ENCODE measurements around the gene SWAP70. TPM values are rescaled to one million over a fixed set of nuclear protein-coding genes. Genes with fewer than 3 reads are reported as not detected.
A peak's percentile ranks its signal among the peaks of the same experiment; 100 is the strongest.

Gene SWAP70
- total and polyA plus RNA-seq, 2 of the 13 experiments (the other 11 are each of a cell fraction or from before 2014, with no cell fraction given), result 4.6 to 8.7 TPM

DNA sequence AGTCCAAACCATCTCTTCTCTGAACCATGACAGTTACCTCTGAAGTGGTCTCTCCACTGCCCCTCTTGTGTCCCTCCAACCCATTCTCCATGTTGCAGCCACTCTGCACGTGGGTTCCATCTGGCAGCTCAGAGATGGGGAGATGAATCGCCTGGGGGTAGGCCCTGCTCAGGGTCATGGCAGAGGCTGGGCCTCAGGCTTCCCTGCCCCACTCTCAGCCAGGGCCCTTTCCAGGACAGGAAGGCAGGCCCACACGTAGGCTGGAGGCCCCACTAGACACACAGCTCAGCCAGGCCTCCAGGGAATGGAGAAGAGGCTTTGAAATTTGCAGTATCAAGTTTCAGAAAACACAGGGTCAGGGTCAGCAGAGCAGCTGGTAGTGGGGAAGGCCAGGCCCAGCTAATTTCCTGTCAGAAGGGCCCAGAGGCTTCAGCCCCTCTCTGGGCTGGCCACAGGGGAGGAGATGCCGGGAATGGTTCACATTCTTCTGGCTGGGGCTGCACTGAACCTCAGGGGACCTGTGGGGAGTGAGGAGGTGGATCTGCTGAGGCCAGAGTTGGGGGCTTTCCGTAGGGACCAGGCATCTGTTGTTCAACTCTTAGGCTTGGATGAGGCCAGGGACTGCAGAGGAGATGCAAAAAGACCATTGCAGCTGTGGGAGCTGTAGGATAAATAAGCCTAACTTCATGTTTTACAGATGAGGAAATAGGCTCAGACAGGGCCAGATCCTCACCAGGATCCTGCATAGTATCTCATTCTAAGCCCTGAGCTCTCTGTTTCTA, 101.6 kb downstream of the SWAP70 start (continued):
- TF ChIP-seq ZNF264 (CRISPR knock-in tag; IDR thresholded peaks at IDR 0.05) (peak; percentile 85), HNF4G (IDR thresholded peaks at IDR 0.05; ENCODE audit: borderline replicate concordance, low read depth, low read length) (peak; percentile 39; the same call in 1 of the 2 replicates), HNF4G (CRISPR knock-in tag; IDR thresholded peaks at IDR 0.05; ENCODE audit: borderline replicate concordance, low read depth) (peak; percentile 10; the same call in 1 of the 2 replicates), ZNF747 (CRISPR knock-in tag; IDR thresholded peaks at IDR 0.05; ENCODE audit: borderline replicate concordance) (peak; percentile 86), RBM39 (IDR thresholded peaks at IDR 0.05; ENCODE audit: low read depth, low read length, poor library complexity, severe bottlenecking) (no peak), SOX13 (IDR thresholded peaks at IDR 0.05) (peak; percentile 9; the same call in 1 of the 2 replicates), SOX13 (CRISPR knock-in tag; conservative IDR thresholded peaks at IDR 0.05 in 1 of 2, IDR thresholded peaks at IDR 0.05 in 1 of 2) (peak in 1 of 2 experiments; percentile 79; a peak in 2 of 4 replicates), NAIF1 (CRISPR knock-in tag; IDR thresholded peaks at IDR 0.05; ENCODE audit: borderline replicate concordance) (no peak), SETDB1 (CRISPR knock-in tag; IDR thresholded peaks at IDR 0.05; ENCODE audit: borderline replicate concordance) (no peak), ZBTB42 (CRISPR knock-in tag; IDR thresholded peaks at IDR 0.05) (no peak; the same call in 1 of the 2 replicates), GTF2F1 (IDR thresholded peaks at IDR 0.05; ENCODE audit: low read length) (no peak), NR2F6 (IDR thresholded peaks at IDR 0.05) (peak; percentile 96), NR2F6 (CRISPR knock-in tag; IDR thresholded peaks at IDR 0.05) (peak; percentile 98), KDM3A (CRISPR knock-in tag; IDR thresholded peaks at IDR 0.05; ENCODE audit: low read depth) (peak; percentile 79; the same call in 1 of the 2 replicates), STAG1 (CRISPR knock-in tag; IDR thresholded peaks at IDR 0.05) (peak; percentile 32), NR3C1 (CRISPR knock-in tag; IDR thresholded peaks at IDR 0.05) (no peak), JDP2 (CRISPR knock-in tag; IDR thresholded peaks at IDR 0.05; ENCODE audit: borderline replicate concordance) (no peak), IRF2 (CRISPR knock-in tag; IDR thresholded peaks at IDR 0.05) (peak; percentile 65; the same call in 1 of the 2 replicates), GZF1 (CRISPR knock-in tag; IDR thresholded peaks at IDR 0.05) (0 out of 2 replicates have a peak, but pooled peaks have one; percentile 53), ZFY (CRISPR knock-in tag; IDR thresholded peaks at IDR 0.05) (peak; percentile 96), POLR2AphosphoS5 (IDR thresholded peaks at IDR 0.05; ENCODE audit: low read depth, low read length) (no peak)
- TF ChIP-seq, protein P1, sequence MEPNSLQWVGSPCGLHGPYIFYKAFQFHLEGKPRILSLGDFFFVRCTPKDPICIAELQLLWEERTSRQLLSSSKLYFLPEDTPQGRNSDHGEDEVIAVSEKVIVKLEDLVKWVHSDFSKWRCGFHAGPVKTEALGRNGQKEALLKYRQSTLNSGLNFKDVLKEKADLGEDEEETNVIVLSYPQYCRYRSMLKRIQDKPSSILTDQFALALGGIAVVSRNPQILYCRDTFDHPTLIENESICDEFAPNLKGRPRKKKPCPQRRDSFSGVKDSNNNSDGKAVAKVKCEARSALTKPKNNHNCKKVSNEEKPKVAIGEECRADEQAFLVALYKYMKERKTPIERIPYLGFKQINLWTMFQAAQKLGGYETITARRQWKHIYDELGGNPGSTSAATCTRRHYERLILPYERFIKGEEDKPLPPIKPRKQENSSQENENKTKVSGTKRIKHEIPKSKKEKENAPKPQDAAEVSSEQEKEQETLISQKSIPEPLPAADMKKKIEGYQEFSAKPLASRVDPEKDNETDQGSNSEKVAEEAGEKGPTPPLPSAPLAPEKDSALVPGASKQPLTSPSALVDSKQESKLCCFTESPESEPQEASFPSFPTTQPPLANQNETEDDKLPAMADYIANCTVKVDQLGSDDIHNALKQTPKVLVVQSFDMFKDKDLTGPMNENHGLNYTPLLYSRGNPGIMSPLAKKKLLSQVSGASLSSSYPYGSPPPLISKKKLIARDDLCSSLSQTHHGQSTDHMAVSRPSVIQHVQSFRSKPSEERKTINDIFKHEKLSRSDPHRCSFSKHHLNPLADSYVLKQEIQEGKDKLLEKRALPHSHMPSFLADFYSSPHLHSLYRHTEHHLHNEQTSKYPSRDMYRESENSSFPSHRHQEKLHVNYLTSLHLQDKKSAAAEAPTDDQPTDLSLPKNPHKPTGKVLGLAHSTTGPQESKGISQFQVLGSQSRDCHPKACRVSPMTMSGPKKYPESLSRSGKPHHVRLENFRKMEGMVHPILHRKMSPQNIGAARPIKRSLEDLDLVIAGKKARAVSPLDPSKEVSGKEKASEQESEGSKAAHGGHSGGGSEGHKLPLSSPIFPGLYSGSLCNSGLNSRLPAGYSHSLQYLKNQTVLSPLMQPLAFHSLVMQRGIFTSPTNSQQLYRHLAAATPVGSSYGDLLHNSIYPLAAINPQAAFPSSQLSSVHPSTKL (CRISPR knock-in tag; IDR thresholded peaks at IDR 0.05), result peak; percentile 92
- TF ChIP-seq, protein P2, sequence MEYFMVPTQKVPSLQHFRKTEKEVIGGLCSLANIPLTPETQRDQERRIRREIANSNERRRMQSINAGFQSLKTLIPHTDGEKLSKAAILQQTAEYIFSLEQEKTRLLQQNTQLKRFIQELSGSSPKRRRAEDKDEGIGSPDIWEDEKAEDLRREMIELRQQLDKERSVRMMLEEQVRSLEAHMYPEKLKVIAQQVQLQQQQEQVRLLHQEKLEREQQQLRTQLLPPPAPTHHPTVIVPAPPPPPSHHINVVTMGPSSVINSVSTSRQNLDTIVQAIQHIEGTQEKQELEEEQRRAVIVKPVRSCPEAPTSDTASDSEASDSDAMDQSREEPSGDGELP (IDR thresholded peaks at IDR 0.05; ENCODE audit: borderline replicate concordance, low read depth), result peak; percentile 99
- TF ChIP-seq, protein P3, sequence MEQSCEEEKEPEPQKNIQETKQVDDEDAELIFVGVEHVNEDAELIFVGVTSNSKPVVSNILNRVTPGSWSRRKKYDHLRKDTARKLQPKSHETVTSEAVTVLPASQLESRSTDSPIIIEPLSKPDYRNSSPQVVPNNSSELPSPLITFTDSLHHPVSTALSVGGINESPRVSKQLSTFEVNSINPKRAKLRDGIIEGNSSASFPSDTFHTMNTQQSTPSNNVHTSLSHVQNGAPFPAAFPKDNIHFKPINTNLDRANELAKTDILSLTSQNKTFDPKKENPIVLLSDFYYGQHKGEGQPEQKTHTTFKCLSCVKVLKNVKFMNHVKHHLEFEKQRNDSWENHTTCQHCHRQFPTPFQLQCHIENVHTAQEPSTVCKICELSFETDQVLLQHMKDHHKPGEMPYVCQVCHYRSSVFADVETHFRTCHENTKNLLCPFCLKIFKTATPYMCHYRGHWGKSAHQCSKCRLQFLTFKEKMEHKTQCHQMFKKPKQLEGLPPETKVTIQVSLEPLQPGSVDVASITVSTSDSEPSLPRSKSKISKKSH (CRISPR knock-in tag; IDR thresholded peaks at IDR 0.05; ENCODE audit: borderline replicate concordance), result peak; percentile 19; the same call in 1 of the 2 replicates
- TF ChIP-seq, protein P4, sequence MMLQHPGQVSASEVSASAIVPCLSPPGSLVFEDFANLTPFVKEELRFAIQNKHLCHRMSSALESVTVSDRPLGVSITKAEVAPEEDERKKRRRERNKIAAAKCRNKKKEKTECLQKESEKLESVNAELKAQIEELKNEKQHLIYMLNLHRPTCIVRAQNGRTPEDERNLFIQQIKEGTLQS (CRISPR knock-in tag; IDR thresholded peaks at IDR 0.05), result no peak
